Adrenal gland (tissue), 12 donors: ENCODE results near the gene DUOXA2. TPM values are rescaled to one million over a fixed set of nuclear protein-coding genes. Genes with fewer than 3 reads are reported as not detected.

Experiments
- DNase-seq, 7 donors: peaks; one replicate each; pipeline ENCODE4 v3.0.0-alpha.2; 2019 to 2020
- H3K27ac ChIP-seq, 5 donors: fragments of 200-600 bp; sonication (generic) in 4 of 5; 1 replicate in 3 of 5; 2 replicates in 2 of 5; pipeline versions ENCODE4 v1.5.1 to v1.8.0; 2016 to 2020; ENCODE audit warnings: mild to moderate bottlenecking in 1 of 5
- H3K27me3 ChIP-seq: fragments of 200-600 bp; 2 replicates; pipeline ENCODE4 v1.8.0; 2021
- H3K36me3 ChIP-seq, 2 donors: fragments of 200-600 bp; replicated peaks in 1 of 2; 1 replicate in 1 of 2; 2 replicates in 1 of 2; pipeline versions ENCODE4 v1.5.1 to v1.8.0; 2018 to 2022
- H3K4me1 ChIP-seq, 2 donors: fragments of 200-600 bp; replicated peaks in 1 of 2; 1 replicate in 1 of 2; 2 replicates in 1 of 2; pipeline versions ENCODE4 v1.5.1 to v1.8.0; 2018 to 2021
- H3K4me3 ChIP-seq, 4 donors: fragments of 200-600 bp; sonication (generic) in 3 of 4; one replicate each; pipeline ENCODE4 v1.5.1; 2016 to 2018
- H3K9me3 ChIP-seq, 3 donors: fragments of 200-600 bp; sonication (generic) in 1 of 3; replicated peaks in 1 of 3; 1 replicate in 2 of 3; 2 replicates in 1 of 3; pipeline versions ENCODE4 v1.5.1 to v1.8.0; 2016 to 2021
- POLR2A ChIP-seq, 2 donors: fragments of 450-650 bp; IDR thresholded peaks; one replicate each; pipeline ENCODE4 v1.6.1; 2017; ENCODE audit warnings: antibody characterized with exemption in 2 of 2, mild to moderate bottlenecking in 2 of 2, moderate library complexity in 1 of 2
- WGBS, 4 donors: extraction: QIAGEN DNeasy Blood & Tissue Kit in 2 of 4; methylation state at CpG; one replicate each; pipeline versions ENCODE4 v1.1.5 to v1.1.7; 2013 to 2017; 5-methylcytosine and 5-hydroxymethylcytosine counted together
- intact Hi-C, 2 donors: fragments of 100-400 bp; cut with DNase I; formaldehyde crosslinking; loops; one replicate each; pipeline versions ENCODE4 v1.14.1 to v1.15.0; 2022 to 2023
- polyA plus RNA-seq, 3 donors: library from polyadenylated mRNA; stranded (reverse); fragments of 200-250 nt in 2 of 3; fragments of 350-450 nt in 1 of 3; fragmentation: Illumina TruSeq in 1 of 3; extraction: RNeasy Lipid Tissue Mini Kit (QIAGEN cat#74804) in 1 of 3; gene quantifications; one replicate each; pipeline ENCODE4 v1.2.3, GENCODE V29; 2013 to 2014
- total RNA-seq, 9 donors: library from RNA; depleted of rRNA in 4 of 9; stranded (reverse); fragments of >200 nt in 4 of 9; fragments of 120-200 nt in 1 of 9; fragmentation: NEBNext Ultra II Directional in 1 of 9; extraction: Animal tissue kit (Norgen Biotek cat#: 25700) in 1 of 9; gene quantifications; one replicate each; pipeline versions ENCODE4 v1.1.0 to v1.2.4, GENCODE V29; 2013 to 2023
- TF ChIP-seq, protein P1 (sequence below), 6 experiments: fragments of 450-650 bp in 4 of 6; fragments of 200-600 bp in 2 of 6; sonication (generic) in 1 of 6; IDR thresholded peaks; 1 replicate in 5 of 6; 2 replicates in 1 of 6; pipeline versions ENCODE4 v1.5.1 to v1.8.0; 2016 to 2021; ENCODE audit warnings: antibody characterized with exemption in 6 of 6, mild to moderate bottlenecking in 2 of 6, moderate library complexity in 1 of 6
- donor health status: healthy with polysubstance abuse.
- donor health status: Bipolar disorder and iron deficiency.
- donor health status: DM: yes; HTN: yes; CAD: no.
- donor health status: DM: no; HTN: no; CAD: no.
- donor health status: DM: no; HTN: no; CAD: no.
- donor health status: DM: yes; HTN: yes; CAD: no.

Gene DUOXA2
- total and polyA plus RNA-seq, 12 donors: 0.11 to 4.1 (median 0.85) TPM; not detected in 4

DNA sequence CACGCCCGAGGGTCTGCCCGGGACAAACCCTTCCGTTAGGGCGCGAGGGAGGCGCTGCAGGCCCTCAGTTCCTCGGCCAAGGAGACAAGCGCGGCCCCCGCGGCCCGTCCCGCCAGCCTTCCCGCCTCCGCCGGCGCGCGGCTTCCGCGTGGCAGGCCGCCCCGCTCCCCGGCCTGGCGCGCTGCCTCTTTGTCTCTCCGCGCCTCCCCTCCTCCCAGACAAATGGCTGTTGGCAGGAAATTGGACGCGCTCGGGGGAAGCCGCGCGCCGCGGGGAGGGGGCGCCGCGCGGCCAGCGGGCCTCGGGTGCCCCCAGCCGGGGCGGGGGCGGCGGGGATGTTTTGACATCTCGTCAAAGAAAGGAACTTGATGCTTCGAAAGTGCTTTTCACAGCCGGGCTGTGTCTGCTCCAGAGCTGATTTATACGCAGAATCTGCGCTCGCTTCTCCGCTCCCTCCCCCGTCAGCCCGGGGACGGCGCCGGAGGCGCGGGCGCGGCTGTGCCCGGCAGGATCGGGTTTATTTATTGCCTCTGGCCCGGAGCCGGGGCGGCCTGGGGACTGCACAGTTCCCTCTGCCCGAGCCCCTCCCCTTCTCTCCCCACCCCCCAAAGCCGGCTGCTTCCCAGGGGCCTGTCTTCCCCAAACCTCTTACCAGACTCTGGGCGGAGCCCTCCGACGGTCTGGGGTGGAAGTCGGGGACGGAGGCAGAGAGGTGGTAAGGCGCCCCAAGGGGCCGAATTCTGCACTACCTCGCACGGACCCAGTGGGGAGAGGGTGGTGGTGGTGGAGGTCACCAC lies 52.9 kb downstream of the DUOXA2 start:
- TF ChIP-seq POLR2A (IDR thresholded peaks at IDR 0.05): peak; percentile 29 to 46
- TF ChIP-seq, protein P1, sequence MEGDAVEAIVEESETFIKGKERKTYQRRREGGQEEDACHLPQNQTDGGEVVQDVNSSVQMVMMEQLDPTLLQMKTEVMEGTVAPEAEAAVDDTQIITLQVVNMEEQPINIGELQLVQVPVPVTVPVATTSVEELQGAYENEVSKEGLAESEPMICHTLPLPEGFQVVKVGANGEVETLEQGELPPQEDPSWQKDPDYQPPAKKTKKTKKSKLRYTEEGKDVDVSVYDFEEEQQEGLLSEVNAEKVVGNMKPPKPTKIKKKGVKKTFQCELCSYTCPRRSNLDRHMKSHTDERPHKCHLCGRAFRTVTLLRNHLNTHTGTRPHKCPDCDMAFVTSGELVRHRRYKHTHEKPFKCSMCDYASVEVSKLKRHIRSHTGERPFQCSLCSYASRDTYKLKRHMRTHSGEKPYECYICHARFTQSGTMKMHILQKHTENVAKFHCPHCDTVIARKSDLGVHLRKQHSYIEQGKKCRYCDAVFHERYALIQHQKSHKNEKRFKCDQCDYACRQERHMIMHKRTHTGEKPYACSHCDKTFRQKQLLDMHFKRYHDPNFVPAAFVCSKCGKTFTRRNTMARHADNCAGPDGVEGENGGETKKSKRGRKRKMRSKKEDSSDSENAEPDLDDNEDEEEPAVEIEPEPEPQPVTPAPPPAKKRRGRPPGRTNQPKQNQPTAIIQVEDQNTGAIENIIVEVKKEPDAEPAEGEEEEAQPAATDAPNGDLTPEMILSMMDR (IDR thresholded peaks at IDR 0.05): peak; percentile 52 to 76 (median 64)
- peak; percentile 79 to 93 (median 89) for DNase-seq
- Histone ChIP-seq H3K27me3 (no peaks in the 10 kb centered on the region), H3K27ac (peak overlapping the region; percentile 74 to 97 (median 94)), H3K9me3 (no peaks in the 10 kb centered on the region), H3K4me1 (peaks cover 6 to 21% of the 10 kb centered on the region in 2 donors), H3K36me3 (no peaks in the 10 kb centered on the region), H3K4me3 (peak overlapping the region; percentile 38 to 66 (median 52))
- intact Hi-C loops: loop anchor here (5.0 to 10.0 kb wide), 4 partner anchors 35 to 238 kb away; a partner anchor contains a TSS
- 0 to 3% (median 0%) methylated on average over 3 to 79 of the region's 79 CpGs for WGBS, 4 donors

DNA sequence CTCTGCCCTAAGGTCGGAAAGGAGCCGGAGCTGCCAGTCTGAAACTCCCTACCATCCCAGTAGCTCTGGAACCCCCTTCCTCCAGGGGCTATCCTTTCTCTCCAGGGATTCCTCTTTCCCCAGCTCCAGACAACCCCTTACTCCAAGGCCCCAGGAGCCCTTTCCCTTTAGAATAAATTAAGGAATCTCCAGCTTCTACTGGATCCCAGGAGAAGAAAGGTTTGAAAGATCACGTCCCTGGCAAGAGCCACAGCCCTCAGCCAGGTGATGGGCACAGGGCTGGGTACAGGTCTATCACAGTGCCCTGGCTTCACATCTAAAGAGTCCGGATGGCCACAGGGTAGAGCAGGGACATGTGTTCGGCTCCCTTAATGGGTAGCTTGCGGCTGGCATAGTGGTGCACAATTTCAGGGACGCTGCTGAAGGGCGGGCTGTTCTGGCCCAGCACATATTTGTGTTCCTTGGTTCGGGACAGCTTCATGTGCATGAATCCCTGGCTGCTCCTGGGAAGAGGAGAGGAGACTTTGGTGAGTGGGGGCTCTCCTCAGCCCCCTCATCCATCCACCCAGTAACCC lies 53.6 kb downstream of the DUOXA2 start:
- Histone ChIP-seq H3K27me3 (no peaks in the 10 kb centered on the region), H3K36me3 (no peaks in the 10 kb centered on the region), H3K9me3 (no peaks in the 10 kb centered on the region), H3K4me3 (peak overlapping the region in 1 of 4 donors; percentile 66), H3K27ac (peak overlapping the region; percentile 74 to 97 (median 94)), H3K4me1 (peaks cover 6 to 19% of the 10 kb centered on the region in 2 donors)
- TF ChIP-seq POLR2A (IDR thresholded peaks at IDR 0.05): no peak
- TF ChIP-seq, protein P1 (IDR thresholded peaks at IDR 0.05): peak in 1 of 6 experiments; percentile 17
- intact Hi-C loops: loop anchor here (5.0 to 10.0 kb wide), 4 partner anchors 35 to 237 kb away; a partner anchor contains a TSS
- 43 to 68% (median 67%) methylated on average over 3 to 9 of the region's 9 CpGs for WGBS, 4 donors
- DNase-seq: no peak

Other genes starting within 250 kb of the DUOXA2 start
- gene TERB2, start 157.6 kb upstream of the DUOXA2 start, total RNA-seq: not detected
- gene TERB2, start 157.6 kb upstream of the DUOXA2 start, polyA plus RNA-seq: not detected
- 100 to 1,000 TPM in 1 of 9 donors, 10 to 100 TPM in 8; 30.1 to 164 (median 46.9) TPM for gene SORD, start 91.1 kb upstream of the DUOXA2 start, total RNA-seq
- gene SORD, start 91.1 kb upstream of the DUOXA2 start, polyA plus RNA-seq: 100 to 1,000 TPM in 1 of 3 donors, 1 to 10 TPM in 2; 6.8 to 124 (median 8.1) TPM
- 10 to 100 TPM in 1 of 9 donors, 1 to 10 TPM in 4, under 1 TPM in 4; 0.22 to 18.5 (median 1.8) TPM for gene DUOX2, start 154 bp upstream of the DUOXA2 start, total RNA-seq
- 1 to 10 TPM; 1.1 to 1.7 (median 1.3) TPM for gene DUOX2, start 154 bp upstream of the DUOXA2 start, polyA plus RNA-seq
- gene DUOXA1, start 15.6 kb downstream of the DUOXA2 start, total RNA-seq: 10 to 100 TPM in 2 of 9 donors, 1 to 10 TPM in 6, under 1 TPM in 1; 0.11 to 21.3 (median 5.7) TPM
- 1 to 10 TPM in 2 of 3 donors, under 1 TPM in 1; 0.81 to 5.1 (median 2.9) TPM for gene DUOXA1, start 15.6 kb downstream of the DUOXA2 start, polyA plus RNA-seq
- 10 to 100 TPM in 7 of 9 donors, 1 to 10 TPM in 1, not detected in 1; 8.2 to 98.8 (median 24.2) TPM for gene DUOX1, start 15.7 kb downstream of the DUOXA2 start, total RNA-seq
- 10 to 100 TPM in 2 of 3 donors, 1 to 10 TPM in 1; 2.5 to 23.7 (median 14.2) TPM for gene DUOX1, start 15.7 kb downstream of the DUOXA2 start, polyA plus RNA-seq
- 10 to 100 TPM in 8 of 9 donors, 1 to 10 TPM in 1; 3.2 to 23.4 (median 16.2) TPM for gene SHF, start 73.6 kb downstream of the DUOXA2 start, total RNA-seq
- 10 to 100 TPM in 2 of 3 donors, 1 to 10 TPM in 1; 5.7 to 30.0 (median 19.2) TPM for gene SHF, start 73.6 kb downstream of the DUOXA2 start, polyA plus RNA-seq
- gene SLC28A2, start 137.9 kb downstream of the DUOXA2 start, total RNA-seq: under 1 TPM in 5 of 9 donors, not detected in 4; under 0.01 to 0.37 (median 0.16) TPM
- under 1 TPM in 1 of 3 donors, not detected in 2; 0.03 TPM for gene SLC28A2, start 137.9 kb downstream of the DUOXA2 start, polyA plus RNA-seq